Esophagus squamous epithelium (tissue), 5 donors: Measurements from ENCODE around the gene MRM2. TPM values are rescaled to one million over a fixed set of nuclear protein-coding genes. Genes with fewer than 3 reads are reported as not detected.

Source experiments
- DNase-seq: peaks from one replicate; lab custom pipeline; 2025; lab: John Stamatoyannopoulos, UW
- H3K27ac ChIP-seq, 4 donors: fragments of 200-600 bp; sonication (generic); one replicate each; pipeline ENCODE4 v1.5.1; 2016 to 2019; ENCODE audit warnings: mild to moderate bottlenecking in 1 of 4
- H3K27me3 ChIP-seq, 4 donors: fragments of 200-600 bp; sonication (generic); 1 replicate in 3 of 4; 2 replicates in 1 of 4; pipeline versions ENCODE4 v1.5.1 to v1.6.0; 2017 to 2021; ENCODE audit warnings: antibody characterized with exemption in 1 of 4
- H3K36me3 ChIP-seq, 3 donors: fragments of 200-600 bp; sonication (generic); one replicate each; pipeline ENCODE4 v1.5.1; 2016 to 2019
- H3K4me1 ChIP-seq, 3 donors: fragments of 200-600 bp; sonication (generic); one replicate each; pipeline ENCODE4 v1.5.1; 2017 to 2019
- H3K4me3 ChIP-seq, 4 donors: fragments of 200-600 bp; sonication (generic); 1 replicate in 3 of 4; 2 replicates in 1 of 4; pipeline ENCODE4 v1.5.1; 2016 to 2019; ENCODE audit warnings: mild to moderate bottlenecking in 2 of 4, moderate library complexity in 1 of 4
- H3K9me3 ChIP-seq, 3 donors: fragments of 200-600 bp; sonication (generic); one replicate each; pipeline ENCODE4 v1.5.1; 2016 to 2019
- POLR2A ChIP-seq, 4 donors: fragments of 450-650 bp; IDR thresholded peaks; one replicate each; pipeline ENCODE4 v1.6.1; 2017; ENCODE audit warnings: antibody characterized with exemption in 4 of 4, mild to moderate bottlenecking in 4 of 4, moderate library complexity in 3 of 4
- WGBS, 2 donors: methylation state at CpG; one replicate each; pipeline ENCODE4 v1.1.5; 2018; 5-methylcytosine and 5-hydroxymethylcytosine counted together
- intact Hi-C: fragments of 100-400 bp; cut with DNase I; formaldehyde crosslinking; loops from one replicate; pipeline ENCODE4 v1.15.0; 2022
- total RNA-seq, 4 donors: library from RNA; depleted of rRNA; stranded (reverse); fragments of >200 nt; gene quantifications; one replicate each; pipeline ENCODE4 v1.1.0, GENCODE V29; 2016
- TF ChIP-seq, protein P1 (sequence below), 6 experiments: fragments of 450-650 bp in 4 of 6; fragments of 200-600 bp in 2 of 6; sonication (generic) in 2 of 6; IDR thresholded peaks; one replicate each; pipeline ENCODE4 v1.5.1; 2016 to 2019; ENCODE audit warnings: antibody characterized with exemption in 6 of 6, mild to moderate bottlenecking in 4 of 6, moderate library complexity in 4 of 6
- donor health status: DM: yes; HTN: yes; CAD: no.

MRM2 gene
- total RNA-seq, 4 donors from 2014 or later, result 16.8 to 31.5 (median 17.9) TPM

- WGBS, 2 donors, result 74 to 90% methylated on average over 3 to 4 of the region's 13 CpGs
Observed at GRCh38 chr7:2211926-2212325, 30.1 kb downstream of the MRM2 start.

DNA sequence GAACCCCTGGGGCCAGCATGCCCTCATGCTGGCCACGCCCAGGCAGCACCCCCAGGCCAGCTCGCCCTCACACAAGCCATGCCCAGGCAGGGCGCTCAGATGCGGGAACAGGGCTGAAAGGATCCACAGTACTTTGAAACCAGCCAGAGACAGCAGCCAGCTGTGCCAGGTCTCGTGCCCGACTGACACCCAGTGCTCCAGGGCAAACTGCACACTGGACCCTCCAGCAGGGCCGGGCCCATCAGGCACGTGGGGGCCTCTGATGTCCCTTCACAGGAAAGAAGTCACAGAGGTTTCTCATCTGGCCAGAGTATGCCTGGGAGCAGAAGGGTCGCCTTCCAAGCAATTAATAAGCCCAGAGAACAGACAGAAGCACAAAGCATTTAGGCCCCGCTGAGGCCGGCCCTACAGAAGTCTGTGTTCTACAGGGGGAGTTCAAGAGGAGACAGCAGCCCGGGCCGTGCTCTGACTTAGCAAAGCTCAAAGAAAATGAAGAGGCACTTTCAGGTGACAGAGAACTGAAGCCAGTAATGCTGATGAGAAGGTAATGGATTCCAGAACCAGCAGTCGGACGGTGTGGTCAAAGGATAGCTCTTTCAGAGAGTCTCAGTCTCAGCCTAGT lies 30.6 kb downstream of the MRM2 start:
- H3K27ac ChIP-seq, result no peak overlapping the region
- intact Hi-C loops, result loop anchor here (10.0 kb wide), 1 partner anchor 547 kb away; no protein-coding TSS in a partner anchor

More at GRCh38 chr7:2211926-2212325, 30.1 kb downstream of the MRM2 start:
- Histone ChIP-seq H3K27ac (no peak overlapping the region), H3K36me3 (peaks cover 15 to 94% (median 39%) of the 10 kb centered on the region in 3 donors), H3K27me3 (no peaks in the 10 kb centered on the region), H3K4me3 (no peak overlapping the region), H3K4me1 (no peaks in the 10 kb centered on the region), H3K9me3 (no peaks in the 10 kb centered on the region)
- intact Hi-C loops, result loop anchor here (10.0 kb wide), 1 partner anchor 547 kb away; no protein-coding TSS in a partner anchor
- DNase-seq, result no peak
- no peak for TF ChIP-seq POLR2A (IDR thresholded peaks at IDR 0.05)
- TF ChIP-seq, protein P1, sequence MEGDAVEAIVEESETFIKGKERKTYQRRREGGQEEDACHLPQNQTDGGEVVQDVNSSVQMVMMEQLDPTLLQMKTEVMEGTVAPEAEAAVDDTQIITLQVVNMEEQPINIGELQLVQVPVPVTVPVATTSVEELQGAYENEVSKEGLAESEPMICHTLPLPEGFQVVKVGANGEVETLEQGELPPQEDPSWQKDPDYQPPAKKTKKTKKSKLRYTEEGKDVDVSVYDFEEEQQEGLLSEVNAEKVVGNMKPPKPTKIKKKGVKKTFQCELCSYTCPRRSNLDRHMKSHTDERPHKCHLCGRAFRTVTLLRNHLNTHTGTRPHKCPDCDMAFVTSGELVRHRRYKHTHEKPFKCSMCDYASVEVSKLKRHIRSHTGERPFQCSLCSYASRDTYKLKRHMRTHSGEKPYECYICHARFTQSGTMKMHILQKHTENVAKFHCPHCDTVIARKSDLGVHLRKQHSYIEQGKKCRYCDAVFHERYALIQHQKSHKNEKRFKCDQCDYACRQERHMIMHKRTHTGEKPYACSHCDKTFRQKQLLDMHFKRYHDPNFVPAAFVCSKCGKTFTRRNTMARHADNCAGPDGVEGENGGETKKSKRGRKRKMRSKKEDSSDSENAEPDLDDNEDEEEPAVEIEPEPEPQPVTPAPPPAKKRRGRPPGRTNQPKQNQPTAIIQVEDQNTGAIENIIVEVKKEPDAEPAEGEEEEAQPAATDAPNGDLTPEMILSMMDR (IDR thresholded peaks at IDR 0.05), result no peak

DNA sequence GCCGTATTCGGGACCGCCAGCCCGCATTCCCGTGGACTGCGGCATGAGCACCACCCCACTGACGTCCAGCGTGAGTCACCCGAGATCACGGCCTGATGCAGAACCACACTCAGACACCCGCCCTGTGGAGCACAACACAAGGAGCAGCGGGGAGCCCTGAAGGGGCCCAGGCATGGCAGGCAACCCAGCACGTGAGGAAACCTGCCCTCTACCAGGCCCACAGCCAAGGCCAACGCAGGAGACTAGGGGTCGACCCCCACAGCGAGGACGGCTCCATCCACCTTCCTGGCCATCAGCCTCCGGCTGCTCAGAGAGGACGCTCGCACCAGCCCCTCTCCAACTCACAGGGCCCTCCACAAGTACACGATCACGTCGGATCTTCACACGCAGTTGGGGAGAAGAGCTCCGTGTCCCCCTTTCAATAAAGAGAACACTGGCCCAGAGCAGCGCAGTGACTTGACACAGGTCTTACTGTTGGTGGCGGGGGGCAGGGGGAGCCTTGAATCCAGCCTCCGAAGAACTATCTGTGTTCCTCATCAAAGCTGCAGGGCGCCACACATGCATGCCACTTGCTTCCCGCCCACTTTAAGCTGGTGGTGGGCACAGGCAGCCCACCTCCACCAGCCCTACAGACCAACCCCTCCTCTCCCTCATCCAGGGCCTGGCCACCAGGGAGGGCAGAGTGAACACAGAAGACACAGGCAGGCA lies 31.3 kb downstream of the MRM2 start:
- H3K27ac ChIP-seq, result no peak overlapping the region
- no peaks in the 10 kb centered on the region for H3K27me3 ChIP-seq
- H3K4me3 ChIP-seq, result no peak overlapping the region
- DNase-seq, result no peak
- intact Hi-C loops, result loop anchor here (10.0 kb wide), 1 partner anchor 546 kb away; no protein-coding TSS in a partner anchor
- WGBS, 2 donors, result 83 to 99% methylated on average over 10 of the region's 30 CpGs
- H3K36me3 ChIP-seq, result peaks cover 9 to 94% (median 32%) of the 10 kb centered on the region in 3 donors
- TF ChIP-seq, protein P1 (IDR thresholded peaks at IDR 0.05), result no peak
- TF ChIP-seq POLR2A (IDR thresholded peaks at IDR 0.05), result no peak
- H3K9me3 ChIP-seq, result no peaks in the 10 kb centered on the region
- H3K4me1 ChIP-seq, result no peaks in the 10 kb centered on the region

More for the DNA sequence above, 30.6 kb downstream of the MRM2 start:
- Histone ChIP-seq H3K4me1 (no peaks in the 10 kb centered on the region), H3K27me3 (no peaks in the 10 kb centered on the region), H3K4me3 (no peak overlapping the region), H3K9me3 (no peaks in the 10 kb centered on the region), H3K36me3 (peaks cover 14 to 94% (median 38%) of the 10 kb centered on the region in 3 donors)
- no peak for TF ChIP-seq POLR2A (IDR thresholded peaks at IDR 0.05)
- TF ChIP-seq, protein P1 (IDR thresholded peaks at IDR 0.05), result no peak
- 89 to 90% methylated on average over 3 to 6 of the region's 15 CpGs for WGBS, 2 donors
- no peak for DNase-seq

- Histone ChIP-seq H3K36me3 (peaks cover 6 to 87% (median 27%) of the 10 kb centered on the region in 3 donors), H3K4me3 (no peak overlapping the region), H3K27me3 (no peaks in the 10 kb centered on the region), H3K27ac (no peak overlapping the region), H3K9me3 (no peaks in the 10 kb centered on the region), H3K4me1 (no peaks in the 10 kb centered on the region)
- TF ChIP-seq, protein P1 (IDR thresholded peaks at IDR 0.05), result no peak
- DNase-seq, result no peak
- WGBS, 2 donors, result 77 to 93% methylated on average over 8 of the region's 8 CpGs
- intact Hi-C loops, result loop anchor here (10.0 kb wide), 1 partner anchor 545 kb away; no protein-coding TSS in a partner anchor
Observed at GRCh38 chr7:2209961-2210323, 32.1 kb downstream of the MRM2 start.
